GM19397 (cell line): ENCODE results near the gene CLEC2A.
"Not testable (repeated sequence)": the region's sequence is repeated elsewhere in the genome, so short reads cannot be mapped to it uniquely, and the experiment has no call there.

Source experiments
- ATAC-seq: cut with Tn5 transposase; IDR thresholded peaks from one replicate; pipeline ENCODE4 v1.9.1; 2021; ENCODE audit warnings: mild to moderate bottlenecking, moderate library complexity; ENCODE audit not compliant: unreplicated experiment

The CLEC2A gene, protein sequence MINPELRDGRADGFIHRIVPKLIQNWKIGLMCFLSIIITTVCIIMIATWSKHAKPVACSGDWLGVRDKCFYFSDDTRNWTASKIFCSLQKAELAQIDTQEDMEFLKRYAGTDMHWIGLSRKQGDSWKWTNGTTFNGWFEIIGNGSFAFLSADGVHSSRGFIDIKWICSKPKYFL

DNA sequence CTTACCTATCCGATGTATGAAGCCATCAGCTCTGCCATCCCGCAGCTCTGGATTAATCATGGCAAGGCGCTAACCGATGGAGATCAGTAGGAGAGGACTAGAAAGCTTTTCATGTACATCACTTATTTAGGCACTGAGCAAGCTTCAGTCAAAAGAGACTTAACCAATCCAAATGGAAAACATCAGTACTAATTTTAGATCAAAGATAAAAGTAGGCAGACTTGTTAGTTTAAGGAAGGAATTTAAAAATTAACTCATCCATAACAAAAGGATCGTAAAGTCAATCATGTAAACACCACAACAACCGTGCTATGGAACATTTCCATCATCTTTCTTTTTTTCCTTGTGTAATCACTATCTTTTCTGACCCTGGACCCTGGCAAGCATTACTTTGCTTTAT, at the start of gene CLEC2A:
Gene CLEC2A (minus strand): TSS at position 101 of the 400 bp plus-strand sequence. CDS start 41 bp downstream, at position 60.
- no peak for ATAC-seq

DNA sequence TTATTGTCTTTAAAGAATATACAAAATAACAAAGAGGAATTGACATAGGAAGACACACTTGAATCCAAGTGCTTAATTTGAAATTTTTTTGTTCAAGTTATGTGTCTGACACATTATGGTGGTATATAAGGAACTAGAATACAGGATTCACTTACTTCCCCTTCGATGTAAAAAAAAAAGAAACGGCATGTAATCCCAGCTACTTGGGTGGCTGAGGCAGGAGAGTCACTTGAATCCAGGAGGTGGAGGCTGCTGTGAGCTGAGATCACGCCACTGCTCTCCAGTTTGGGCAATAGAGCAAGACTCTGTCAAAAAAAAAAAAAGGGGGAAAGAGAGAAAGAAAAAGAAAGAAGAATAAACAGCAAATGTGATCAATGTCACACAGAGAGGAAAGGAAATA, 48.0 kb upstream of the CLEC2A start:
- ATAC-seq, result no peak

DNA sequence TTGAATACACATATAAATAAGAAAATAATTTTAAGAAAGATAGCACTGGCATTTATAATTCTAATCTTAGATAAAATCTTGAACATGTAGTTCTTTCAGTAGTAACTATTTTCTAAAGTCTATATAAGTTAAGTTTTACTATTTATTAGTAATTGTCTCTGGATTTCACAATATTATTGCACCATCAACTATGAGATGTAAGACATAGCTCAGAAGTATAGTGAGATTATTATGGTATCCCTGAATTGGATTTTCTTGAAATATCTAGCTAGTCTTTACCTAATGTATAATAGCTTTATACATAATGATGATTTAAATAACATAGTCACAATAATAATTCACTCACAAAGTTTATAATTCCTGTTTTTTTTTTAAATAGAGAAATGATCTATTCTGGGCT, 45.7 kb upstream of the CLEC2A start:
- ATAC-seq, result no peak

DNA sequence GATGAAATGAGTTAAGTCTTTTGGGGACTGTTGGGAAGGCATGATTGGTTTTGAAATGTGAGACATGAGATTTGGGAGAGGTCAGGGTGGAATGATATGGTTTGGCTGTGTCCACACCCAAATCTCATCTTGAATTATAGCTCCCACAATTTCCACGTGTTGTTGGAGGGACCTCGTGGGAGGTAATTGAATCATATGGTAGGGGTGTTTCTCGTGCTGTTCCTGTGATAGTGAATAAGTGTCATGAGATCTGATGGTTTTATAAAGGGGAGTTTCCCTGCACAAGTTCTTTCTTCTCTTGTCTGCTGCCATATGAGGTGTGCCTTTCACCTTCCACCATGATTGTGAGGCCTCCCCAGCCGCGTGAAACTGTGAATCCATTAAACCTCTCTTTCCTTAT, 44.5 kb upstream of the CLEC2A start:
- ATAC-seq, result not testable (repeated sequence)

DNA sequence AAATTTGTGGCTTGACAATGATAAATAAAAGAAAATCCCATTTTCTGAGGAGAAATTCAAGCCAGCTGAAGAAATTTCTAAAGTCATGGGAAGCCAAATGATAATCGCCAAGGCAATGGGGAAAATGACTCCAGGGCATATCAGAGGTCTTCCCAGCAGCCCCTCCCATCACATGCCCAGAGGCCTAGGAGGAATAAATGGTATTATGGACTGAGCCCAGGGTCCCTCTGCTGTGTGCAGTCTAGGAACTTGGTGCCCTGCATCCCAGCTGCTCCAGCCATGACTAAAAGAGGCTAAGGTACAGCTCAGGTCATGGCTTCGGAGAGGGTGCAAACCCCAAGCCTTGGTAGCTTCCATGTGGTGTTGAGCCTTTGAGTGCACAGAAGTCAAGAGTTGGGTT, 43.4 kb upstream of the CLEC2A start:
- ATAC-seq, result no peak

DNA sequence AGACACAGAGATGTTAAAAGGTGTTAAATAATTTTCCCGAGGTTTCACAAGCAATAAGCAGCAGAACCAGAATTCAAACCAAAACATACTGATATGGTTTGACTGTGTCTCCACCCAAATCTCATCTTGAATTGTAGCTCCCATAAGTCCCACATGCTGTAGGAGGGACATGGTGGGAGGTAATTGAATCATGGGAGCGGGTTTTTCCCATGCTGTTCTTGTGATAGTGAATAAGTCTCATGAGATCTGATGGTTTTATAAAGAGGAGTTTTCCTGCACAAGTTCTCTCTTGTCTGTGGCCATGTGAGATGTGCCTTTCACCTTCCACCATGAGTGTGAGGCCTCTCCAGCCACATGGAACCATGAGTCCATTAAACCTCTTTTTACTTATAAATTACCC, 42.6 kb upstream of the CLEC2A start:
- ATAC-seq, result not testable (repeated sequence)

DNA sequence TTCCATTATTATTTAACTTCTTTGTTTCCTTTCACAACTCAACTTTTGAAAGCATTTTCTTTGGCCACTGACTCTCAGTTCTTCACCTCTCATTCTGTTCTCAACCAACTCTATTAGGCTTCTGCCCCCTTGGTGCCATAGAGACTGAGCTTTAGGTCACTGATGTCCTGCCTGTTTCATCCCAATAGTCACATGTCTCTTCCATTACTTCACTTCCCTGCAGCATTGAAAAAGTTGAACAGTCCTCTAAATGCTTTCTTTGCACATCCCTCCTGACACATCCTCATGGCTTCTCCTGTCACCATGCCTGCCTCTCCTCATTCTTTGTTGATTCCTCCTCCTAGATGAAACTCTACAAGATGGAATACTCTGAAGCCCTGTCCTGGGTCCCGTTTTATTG, 41.8 kb upstream of the CLEC2A start:
- no peak for ATAC-seq

DNA sequence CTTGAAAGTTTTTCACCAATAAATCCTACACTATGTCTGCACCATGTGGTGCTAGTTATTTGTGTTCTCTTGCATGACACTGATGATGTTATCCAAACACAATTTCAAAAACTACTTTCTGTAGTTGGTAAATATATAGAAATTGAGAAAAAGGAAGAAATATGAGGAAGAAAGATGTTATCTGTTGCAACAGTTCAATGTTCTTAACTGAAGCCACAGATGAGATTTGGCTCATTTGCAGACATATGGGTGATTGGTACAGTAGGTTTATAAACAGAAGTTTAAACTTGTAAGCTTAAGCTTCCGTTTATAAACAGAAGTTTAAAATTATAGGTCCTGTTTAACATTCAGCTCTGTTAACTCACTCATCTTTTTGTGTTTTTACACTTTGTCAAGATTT, 39.0 kb upstream of the CLEC2A start, which contains the start of gene CLEC12A:
Gene CLEC12A (plus strand): TSS at position 229 of the 400 bp plus-strand sequence. CDS start 188 bp downstream, outside the sequence.
- no peak for ATAC-seq

DNA sequence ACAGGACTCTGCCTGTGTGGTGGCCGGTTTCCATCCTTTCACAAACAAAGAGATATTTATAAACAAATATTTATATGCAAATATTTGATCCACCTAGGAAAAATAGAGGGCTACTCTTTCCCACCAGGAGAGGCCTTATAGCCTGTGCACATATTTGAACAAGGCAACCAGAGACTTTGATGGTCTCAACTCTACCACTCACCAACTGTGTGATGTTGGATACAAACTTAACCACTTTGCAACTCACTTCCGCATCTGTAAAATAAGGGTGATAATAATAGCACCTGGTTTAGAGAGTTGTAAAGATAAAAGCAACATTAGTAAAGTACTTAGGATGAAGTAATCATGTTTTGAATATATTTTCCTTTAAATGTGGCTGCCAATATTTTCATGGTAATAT, 37.5 kb upstream of the CLEC2A start:
- ATAC-seq, result no peak

DNA sequence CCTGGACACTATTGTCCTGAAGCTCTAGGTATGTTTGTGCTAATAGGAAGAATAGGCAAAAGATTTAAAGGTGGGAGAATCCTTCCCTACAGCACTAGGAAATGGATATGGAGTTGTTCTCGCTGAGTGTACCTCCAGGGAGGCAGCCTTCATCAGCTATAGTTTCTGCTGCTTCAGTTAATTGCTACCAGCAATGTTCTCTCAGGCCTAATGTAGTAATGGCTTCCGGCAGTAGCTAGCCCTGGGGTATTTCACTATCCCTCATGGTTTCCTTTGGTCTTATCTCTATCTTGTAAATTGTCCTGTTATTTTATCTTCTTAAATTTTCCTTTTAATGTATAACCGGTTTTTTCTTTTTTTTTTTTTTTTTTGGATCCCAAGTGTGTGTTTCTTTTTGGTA, 29.7 kb upstream of the CLEC2A start:
- ATAC-seq, result no peak

DNA sequence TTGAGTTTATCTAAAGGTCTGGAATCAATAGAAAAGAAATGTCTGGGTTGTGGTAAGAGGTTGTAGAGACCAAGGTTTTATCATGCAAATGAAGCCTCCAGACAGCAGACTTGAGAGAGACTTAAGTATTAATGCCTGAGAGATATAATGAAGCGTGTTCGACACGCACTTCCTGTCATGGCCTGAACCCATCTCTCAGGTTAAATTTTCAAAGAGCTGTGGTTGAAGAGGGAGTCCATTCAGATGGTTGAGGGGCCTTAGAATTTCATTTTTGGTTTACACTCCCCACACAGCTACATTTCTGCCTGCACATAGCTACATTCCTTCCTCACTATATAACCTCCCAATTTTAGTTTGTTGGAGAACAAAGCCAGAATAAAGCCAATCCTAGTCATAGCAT, 28.9 kb upstream of the CLEC2A start:
- peak; percentile 77 for ATAC-seq

DNA sequence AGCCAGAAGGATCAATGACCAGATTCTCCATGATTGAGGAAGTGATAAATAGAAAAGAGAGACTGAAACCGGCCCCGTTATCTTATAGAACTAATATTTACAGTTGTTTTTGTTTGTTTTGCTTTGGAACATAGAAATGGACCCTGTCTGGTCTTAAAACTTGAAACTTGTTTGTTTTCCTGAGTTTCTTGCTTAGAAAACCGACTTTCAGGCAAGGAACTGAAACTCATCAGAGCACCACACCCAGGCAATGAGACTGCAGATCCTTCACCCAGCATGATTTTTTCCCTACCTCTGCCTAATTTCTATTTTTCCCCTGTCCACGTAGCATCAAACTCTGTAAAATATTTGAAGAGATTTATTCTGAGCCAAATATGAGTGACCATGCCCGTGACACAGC, 28.4 kb upstream of the CLEC2A start:
- no peak for ATAC-seq

DNA sequence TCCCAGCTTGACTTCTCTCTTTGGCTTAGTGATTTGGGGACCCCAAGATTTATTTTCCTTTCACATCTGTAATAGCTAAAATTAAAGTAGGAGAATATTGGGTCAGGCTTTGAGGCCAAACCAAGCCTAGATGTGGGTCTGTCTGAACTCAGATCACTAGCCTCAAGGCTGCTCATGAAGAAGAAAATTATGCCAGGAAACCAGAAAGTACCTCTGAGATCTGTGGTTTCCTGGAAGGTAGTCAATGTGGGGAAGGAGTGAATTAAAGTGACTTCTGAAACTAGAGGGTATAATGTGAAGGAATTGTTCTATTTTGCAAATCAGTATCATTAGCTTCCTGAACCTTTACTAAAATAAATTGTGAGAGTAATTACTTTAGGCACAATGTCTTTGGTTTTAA, 25.7 kb upstream of the CLEC2A start:
- no peak for ATAC-seq

DNA sequence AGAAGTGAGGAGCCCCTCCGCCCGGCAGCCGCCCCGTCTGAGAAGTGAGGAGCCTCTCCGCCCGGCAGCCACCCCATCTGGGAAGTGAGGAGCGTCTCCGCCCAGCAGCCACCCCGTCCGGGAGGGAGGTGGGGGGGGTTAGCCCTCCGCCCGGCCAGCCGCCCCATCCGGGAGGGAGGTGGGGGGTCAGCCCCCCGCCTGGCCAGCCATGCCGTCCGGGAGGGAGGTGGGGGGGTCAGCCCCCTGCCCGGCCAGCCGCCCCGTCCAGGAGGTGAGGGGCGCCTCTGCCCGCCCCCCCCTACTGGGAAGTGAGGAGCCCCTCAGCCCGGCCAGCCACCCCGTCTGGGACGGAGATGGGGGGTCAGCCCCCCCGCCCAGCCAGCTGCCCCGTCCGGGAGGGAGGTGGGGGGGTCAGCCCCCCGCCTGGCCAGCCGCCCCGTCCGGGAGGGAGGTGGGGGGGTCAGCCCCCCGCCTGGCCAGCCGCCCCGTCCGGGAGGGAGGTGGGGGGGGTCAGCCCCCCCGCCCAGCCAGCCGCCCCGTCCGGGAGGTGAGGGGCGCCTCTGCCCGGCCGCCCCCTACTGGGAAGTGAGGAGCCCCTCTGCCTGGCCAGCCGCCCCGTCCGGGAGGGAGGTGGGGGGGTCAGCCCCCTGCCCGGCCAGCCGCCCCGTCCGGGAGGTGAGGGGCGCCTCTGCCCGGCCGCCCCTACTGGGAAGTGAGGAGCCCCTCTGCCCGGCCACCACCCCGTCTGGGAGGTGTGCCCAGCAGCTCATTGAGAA, 21.0 kb upstream of the CLEC2A start:
- not testable (repeated sequence) for ATAC-seq

DNA sequence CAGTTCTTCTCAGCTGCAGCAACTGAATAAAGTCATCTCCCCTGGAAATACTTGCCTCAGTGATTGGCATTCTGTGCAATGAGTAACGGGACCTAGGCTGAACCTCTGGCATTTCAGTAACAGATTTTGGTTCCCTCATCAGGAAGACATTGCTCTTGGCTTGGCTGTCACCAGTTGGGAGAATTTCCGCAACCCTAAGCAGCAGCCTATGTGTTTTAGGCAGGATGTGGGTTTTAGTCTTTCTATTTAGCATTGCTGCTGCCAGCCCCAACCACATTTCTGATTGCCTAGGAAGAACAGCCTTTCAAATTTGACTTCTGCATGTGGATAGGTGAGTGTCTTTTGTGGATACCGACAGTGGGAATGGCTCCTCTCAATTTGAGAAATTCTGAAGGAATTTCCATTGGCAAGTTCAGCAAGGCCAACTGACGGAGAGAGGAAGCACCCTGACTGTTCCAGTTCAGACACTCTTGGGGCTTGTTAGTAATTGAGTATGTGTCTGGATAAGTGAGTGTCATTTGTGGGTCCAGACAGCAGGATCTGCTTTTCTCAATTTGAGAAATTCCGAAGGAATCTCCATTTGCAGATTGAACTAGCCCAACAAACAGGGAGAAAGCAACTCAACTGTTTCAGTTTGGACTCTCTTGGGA, 19.0 kb upstream of the CLEC2A start:
- ATAC-seq, result no peak

DNA sequence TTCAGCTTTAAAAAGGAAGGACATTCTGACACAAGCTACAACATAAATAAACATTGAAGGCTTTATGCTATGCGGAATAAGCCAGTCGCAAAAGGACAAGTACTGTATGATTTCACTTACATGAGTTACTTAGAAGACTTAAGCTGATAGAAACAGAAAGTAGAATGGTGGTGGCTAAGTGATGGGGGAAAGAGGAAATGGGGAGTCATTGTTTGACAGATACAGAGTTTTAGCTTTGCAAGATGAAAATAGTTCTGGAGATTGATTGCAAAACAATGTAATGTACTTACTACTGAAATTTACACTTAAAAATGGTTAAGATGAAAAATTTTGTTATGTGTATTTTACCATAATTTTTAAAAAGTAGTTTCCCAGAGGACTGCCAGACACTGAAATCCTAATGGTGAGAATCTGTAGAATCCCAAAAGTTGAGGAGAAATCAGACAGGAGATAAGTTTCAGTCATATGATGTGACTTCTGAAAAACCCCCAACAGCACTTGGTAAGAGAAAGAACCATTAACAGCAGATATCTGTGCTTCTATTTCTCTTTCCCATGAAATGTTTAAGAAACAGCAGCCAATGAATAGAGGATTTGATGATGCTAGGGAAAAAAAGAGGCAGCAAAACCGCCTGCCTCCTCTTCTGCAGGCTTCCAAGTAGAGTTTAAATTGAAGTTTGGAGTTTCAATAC, 16.6 kb upstream of the CLEC2A start:
- ATAC-seq, result peak; percentile 87

DNA sequence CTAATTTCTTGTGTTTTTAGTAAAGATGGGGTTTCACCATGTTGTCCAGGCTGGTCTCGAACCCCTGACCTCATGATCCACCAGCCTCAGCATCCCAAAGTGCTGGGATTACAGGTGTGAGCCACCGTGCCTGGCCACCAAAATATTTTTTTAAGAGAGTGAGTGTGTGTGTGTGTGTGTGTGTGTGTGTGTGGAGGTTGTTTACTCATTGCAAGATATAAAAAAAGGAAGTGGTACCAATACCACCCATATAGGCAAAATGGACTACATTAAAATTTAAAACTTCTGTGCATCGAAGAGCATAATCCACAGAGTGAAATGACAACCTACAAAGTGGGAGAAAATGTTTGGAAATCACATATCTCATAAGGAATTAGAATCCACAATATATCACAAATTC, 15.5 kb upstream of the CLEC2A start:
- ATAC-seq, result no peak

DNA sequence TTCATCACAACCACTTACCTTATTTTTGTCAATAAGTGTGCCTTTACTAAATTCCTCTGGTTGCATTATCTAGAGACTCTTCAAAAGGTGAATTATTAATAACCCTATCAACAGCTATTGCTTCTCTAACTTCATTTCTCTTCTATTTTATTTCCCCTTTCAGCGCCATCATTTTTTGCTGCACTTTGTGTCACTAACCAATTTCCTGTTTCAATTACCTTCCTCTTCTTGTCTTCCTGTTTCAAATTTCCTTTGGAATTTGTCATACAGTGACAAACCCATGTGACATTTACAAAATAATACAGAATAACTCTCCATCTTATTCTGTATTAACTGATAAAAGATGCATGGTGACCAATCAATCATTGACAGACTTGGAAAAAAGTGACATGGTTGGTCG, 12.2 kb upstream of the CLEC2A start:
- ATAC-seq, result no peak

DNA sequence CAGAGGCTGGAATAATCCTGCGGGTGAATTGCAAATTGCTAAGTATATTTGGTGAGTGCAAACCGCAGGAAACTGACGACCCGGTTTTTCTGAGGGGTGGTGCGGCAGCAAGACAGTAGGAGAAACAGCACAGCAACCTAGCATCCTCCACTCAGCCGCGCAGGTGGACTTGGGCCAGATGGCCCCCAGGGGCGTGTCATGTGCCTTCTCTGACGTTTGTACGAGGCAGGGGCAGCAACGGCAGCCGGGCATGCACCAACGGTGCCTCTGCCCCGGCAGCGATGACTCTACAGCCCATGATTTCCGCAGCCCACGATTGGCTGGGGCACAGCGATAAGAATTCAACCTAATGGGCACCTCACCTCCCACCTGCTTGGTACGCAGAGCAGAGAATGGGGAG, 11.1 kb upstream of the CLEC2A start:
- ATAC-seq, result peak; percentile 73

DNA sequence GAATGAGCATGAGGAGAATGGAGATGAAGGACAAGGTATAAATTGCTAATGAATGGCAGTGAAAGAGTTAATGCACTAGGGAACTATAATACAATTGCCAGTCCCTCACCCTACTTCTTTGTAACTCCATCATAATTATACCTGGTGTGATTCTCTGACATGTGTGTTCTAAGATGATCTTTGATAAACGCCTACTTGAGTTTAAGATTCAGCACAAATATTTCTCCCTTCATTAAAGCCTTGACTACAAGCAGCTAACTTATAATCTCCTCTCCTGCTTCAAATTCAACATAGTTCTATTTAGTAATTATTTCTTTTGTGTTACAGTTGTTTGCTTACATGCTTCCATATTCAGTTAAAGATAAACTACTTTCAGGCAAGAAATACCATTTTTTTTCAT, 9.7 kb upstream of the CLEC2A start:
- no peak for ATAC-seq

DNA sequence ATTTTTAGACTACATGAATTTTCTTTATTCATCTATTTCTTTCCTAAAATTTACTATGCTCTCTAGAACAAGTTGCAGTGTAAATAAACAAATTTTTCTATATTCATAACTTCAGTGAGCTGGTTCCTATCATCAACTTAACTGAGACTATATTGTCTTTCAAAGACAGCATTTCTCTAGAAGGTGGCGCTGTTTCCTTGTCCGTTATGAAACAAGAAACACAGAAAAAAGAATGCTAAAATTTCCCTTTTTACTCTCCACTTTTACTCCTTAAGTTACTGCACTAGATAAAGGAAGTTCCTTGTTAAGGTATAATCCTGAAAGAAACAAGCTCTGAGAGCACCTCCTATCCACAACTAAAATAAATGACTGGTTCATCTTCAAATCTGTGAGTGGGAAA, 8.2 kb upstream of the CLEC2A start:
- no peak for ATAC-seq

DNA sequence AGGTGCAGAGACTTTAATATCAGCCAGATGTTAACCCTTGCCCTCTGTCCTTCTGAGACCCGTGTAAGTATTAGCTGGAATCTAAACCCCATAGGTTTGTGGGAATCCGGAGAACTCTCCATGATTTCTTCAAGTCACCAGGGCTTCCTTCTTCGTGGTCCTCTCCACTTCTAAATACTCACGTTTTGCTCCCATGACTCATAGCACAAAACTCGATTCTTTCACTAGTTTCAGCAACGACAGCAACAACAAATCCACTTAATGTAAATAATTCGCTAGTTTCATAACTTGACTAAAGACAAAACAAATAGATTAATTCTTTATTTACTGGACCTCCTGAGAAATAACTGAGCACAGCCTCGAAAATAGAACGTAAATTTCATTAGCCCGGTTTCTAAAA, 4.4 kb upstream of the CLEC2A start:
- ATAC-seq, result no peak
